K562 (cell line): Measurements from ENCODE around the gene OR51B2. TPM values are rescaled to one million over a fixed set of nuclear protein-coding genes. Genes with fewer than 3 reads are reported as not detected.

Experiments
- ARID3B ChIP-seq: fragments of 250-450 bp; sonication (Bioruptor Pico); IDR thresholded peaks from 2 replicates; pipeline ENCODE4 v1.4.0; 2020; ENCODE audit warnings: borderline replicate concordance
- BACH1 ChIP-seq: fragments of 200-800 bp; sonication (Bioruptor generic); IDR thresholded peaks from 2 replicates; pipeline ENCODE4 v1.6.1; 2016; ENCODE audit warnings: missing genetic modification characterization, missing compliant biosample characterization
- CREM ChIP-seq: IDR thresholded peaks from 2 replicates; pipeline ENCODE4 v1.6.1; 2014; ENCODE audit warnings: antibody characterized with exemption, low read depth
- DLX4 ChIP-seq: fragments of 250-450 bp; sonication (Bioruptor Pico); IDR thresholded peaks from 2 replicates; pipeline ENCODE4 v1.6.1; 2021; ENCODE audit warnings: mild to moderate bottlenecking
- DMBX1 ChIP-seq: fragments of 250-450 bp; sonication (Bioruptor Pico); IDR thresholded peaks from 2 replicates; pipeline ENCODE4 v1.8.0; 2022; ENCODE audit warnings: inconsistent platforms, mild to moderate bottlenecking, moderate library complexity, borderline replicate concordance
- ELF2 ChIP-seq: fragments of 250-450 bp; sonication (Bioruptor Pico); IDR thresholded peaks from 2 replicates; pipeline ENCODE4 v1.5.0; 2021; ENCODE audit warnings: mild to moderate bottlenecking
- HCFC1 ChIP-seq: IDR thresholded peaks from 2 replicates; pipeline ENCODE4 v1.6.1; 2012; ENCODE audit warnings: low read depth, low read length, improper control_type of control experiment
- HDAC6 ChIP-seq: IDR thresholded peaks from 2 replicates; pipeline ENCODE4 v1.6.1; 2012; ENCODE audit warnings: low read depth, mild to moderate bottlenecking, control low read depth, inconsistent platforms, low read length, moderate library complexity
- HDAC8 ChIP-seq: fragments of 450-650 bp; IDR thresholded peaks from 2 replicates; pipeline ENCODE4 v1.6.1; 2016; ENCODE audit warnings: mild to moderate bottlenecking, missing genetic modification characterization, moderate library complexity, missing compliant biosample characterization
- ILF3 ChIP-seq: fragments of 450-650 bp; IDR thresholded peaks from 2 replicates; pipeline ENCODE4 v1.6.1; 2018; ENCODE audit warnings: antibody characterized with exemption, mild to moderate bottlenecking, moderate library complexity, borderline replicate concordance
- JUND ChIP-seq, 2 experiments: IDR thresholded peaks; 2 replicates in 1 of 2; 3 replicates in 1 of 2; pipeline ENCODE4 v1.6.1; 2011; ENCODE audit warnings: borderline replicate concordance in 2 of 2, low read depth in 2 of 2, low read length in 2 of 2, improper control_type of control experiment in 1 of 2, missing biosample characterization in 1 of 2, missing genetic modification characterization in 1 of 2, missing genetic modification reagents in 1 of 2
- MAFF ChIP-seq: IDR thresholded peaks from 2 replicates; pipeline ENCODE4 v1.6.1; 2012; ENCODE audit warnings: low read length, improper control_type of control experiment
- MAZ ChIP-seq, 2 experiments: fragments of 450-650 bp in 1 of 2; sonication (generic) in 1 of 2; formaldehyde crosslinking; IDR thresholded peaks in 1 of 2; conservative IDR thresholded peaks in 1 of 2; 2 replicates each; pipeline versions ENCODE4 v1.4.0 to v1.5.0; 2020; ENCODE audit warnings: mild to moderate bottlenecking in 1 of 2, missing genetic modification reagents in 1 of 2
- MNT ChIP-seq, 2 experiments: fragments of 450-650 bp; conservative IDR thresholded peaks; 2 replicates each; pipeline ENCODE4 v1.6.1; 2017; ENCODE audit warnings: mild to moderate bottlenecking in 2 of 2, moderate library complexity in 2 of 2
- MTA3 ChIP-seq: fragments of 450-650 bp; formaldehyde crosslinking; IDR thresholded peaks from 2 replicates; pipeline ENCODE4 v1.6.1; 2017; ENCODE audit warnings: mild to moderate bottlenecking, borderline replicate concordance
- NEUROD1 ChIP-seq: fragments of 150-350 bp; IDR thresholded peaks from 2 replicates; pipeline ENCODE4 v1.6.1; 2014; ENCODE audit warnings: borderline replicate concordance, low read length, low read depth; ENCODE audit not compliant: partially characterized antibody
- NFRKB ChIP-seq: fragments of 450-650 bp; IDR thresholded peaks from 2 replicates; pipeline ENCODE4 v1.6.1; 2016; ENCODE audit warnings: low read depth
- RAD51 ChIP-seq: fragments of 450-650 bp; IDR thresholded peaks from 2 replicates; pipeline ENCODE4 v1.7.1; 2016; ENCODE audit warnings: low read depth, mild to moderate bottlenecking, borderline replicate concordance
- SMAD3 ChIP-seq: fragments of 450-650 bp; formaldehyde crosslinking; conservative IDR thresholded peaks from 2 replicates; pipeline ENCODE4 v1.4.0; 2020; ENCODE audit warnings: mild to moderate bottlenecking
- ZNF239 ChIP-seq: fragments of 250-450 bp; sonication (Bioruptor Pico); IDR thresholded peaks from 2 replicates; pipeline ENCODE4 v1.4.0; 2020; ENCODE audit warnings: mild to moderate bottlenecking
- polyA plus RNA-seq, 8 experiments: library from polyadenylated mRNA; depleted of rRNA in 4 of 8; stranded (reverse) in 5 of 8; unstranded in 3 of 8; fragments of >200 nt; fragmentation: Nextera tagmentation in 2 of 8; fragmentation: Illumina TruSeq in 1 of 8; extraction: Ambion mirVana in 2 of 8; extraction: Trizol in 1 of 8; gene quantifications; 2 replicates each; pipeline versions ENCODE4 v1.2.1 to v1.2.3, GENCODE V29; 2011 to 2014; ENCODE audit warnings: inconsistent platforms in 1 of 8, missing spikeins in 1 of 8
- total RNA-seq, 7 experiments: library from RNA; depleted of rRNA in 6 of 7; stranded (reverse); fragments of >200 nt in 6 of 7; fragmentation: Illumina TruSeq in 2 of 7; extraction: Trizol in 2 of 7; gene quantifications; 2 replicates each; pipeline versions ENCODE4 v1.2.1 to v1.2.3, GENCODE V29; 2011 to 2021; ENCODE audit warnings: low replicate concordance in 1 of 7
- TF ChIP-seq, protein P1 (sequence below): fragments of 450-650 bp; formaldehyde crosslinking; IDR thresholded peaks from 2 replicates; pipeline ENCODE4 v1.4.0; 2022; ENCODE audit warnings: missing genetic modification characterization
- TF ChIP-seq, protein P2 (sequence below): sonication (generic); formaldehyde crosslinking; IDR thresholded peaks from 2 replicates; pipeline ENCODE4 v1.8.1; 2022; ENCODE audit warnings: missing genetic modification reagents

OR51B2 gene
- total and polyA plus RNA-seq, 9 of the 15 experiments (the other 6 are each of a cell fraction or from before 2014, with no cell fraction given), result 0.38 to 6.6 (median 4.0) TPM

GRCh38 chr11:5291207-5291838 is 32.8 kb downstream of the OR51B2 start (continued):
- peak in 1 of 2 experiments; percentile 34; a peak in 2 of 4 replicates for TF ChIP-seq MNT (conservative IDR thresholded peaks at IDR 0.05)
- TF ChIP-seq HCFC1, result no peak
- TF ChIP-seq, protein P1, sequence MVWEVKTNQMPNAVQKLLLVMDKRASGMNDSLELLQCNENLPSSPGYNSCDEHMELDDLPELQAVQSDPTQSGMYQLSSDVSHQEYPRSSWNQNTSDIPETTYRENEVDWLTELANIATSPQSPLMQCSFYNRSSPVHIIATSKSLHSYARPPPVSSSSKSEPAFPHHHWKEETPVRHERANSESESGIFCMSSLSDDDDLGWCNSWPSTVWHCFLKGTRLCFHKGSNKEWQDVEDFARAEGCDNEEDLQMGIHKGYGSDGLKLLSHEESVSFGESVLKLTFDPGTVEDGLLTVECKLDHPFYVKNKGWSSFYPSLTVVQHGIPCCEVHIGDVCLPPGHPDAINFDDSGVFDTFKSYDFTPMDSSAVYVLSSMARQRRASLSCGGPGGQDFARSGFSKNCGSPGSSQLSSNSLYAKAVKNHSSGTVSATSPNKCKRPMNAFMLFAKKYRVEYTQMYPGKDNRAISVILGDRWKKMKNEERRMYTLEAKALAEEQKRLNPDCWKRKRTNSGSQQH (CRISPR knock-in tag), result no peak
- no peak; the same call in 1 of the 2 replicates for TF ChIP-seq JUND (IDR thresholded peaks at IDR 0.05; ENCODE audit: borderline replicate concordance, low read depth, low read length)
- peak; percentile 55; the same call in 1 of the 3 replicates for TF ChIP-seq JUND (tag; IDR thresholded peaks at IDR 0.05; ENCODE audit: borderline replicate concordance, low read depth, low read length)
- no peak for TF ChIP-seq MTA3
- no peak for TF ChIP-seq ARID3B (CRISPR knock-in tag)
- TF ChIP-seq ILF3, result no peak
- no peak for TF ChIP-seq CREM
- no peak for TF ChIP-seq BACH1 (tag)
- peak in 1 of 2 experiments; percentile 57; a peak in 1 of 4 replicates for TF ChIP-seq MAZ (CRISPR knock-in tag; conservative IDR thresholded peaks at IDR 0.05 in 1 of 2, IDR thresholded peaks at IDR 0.05 in 1 of 2)
- TF ChIP-seq RAD51, result no peak
- no peak for TF ChIP-seq DLX4
- TF ChIP-seq MAFF, result no peak
- no peak for TF ChIP-seq HDAC8
- no peak for TF ChIP-seq SMAD3 (CRISPR knock-in tag)
- no peak for TF ChIP-seq NFRKB
- TF ChIP-seq NEUROD1, result no peak
- peak; percentile 69 for TF ChIP-seq DMBX1
- no peak for TF ChIP-seq ELF2 (CRISPR knock-in tag)
- TF ChIP-seq, protein P2, sequence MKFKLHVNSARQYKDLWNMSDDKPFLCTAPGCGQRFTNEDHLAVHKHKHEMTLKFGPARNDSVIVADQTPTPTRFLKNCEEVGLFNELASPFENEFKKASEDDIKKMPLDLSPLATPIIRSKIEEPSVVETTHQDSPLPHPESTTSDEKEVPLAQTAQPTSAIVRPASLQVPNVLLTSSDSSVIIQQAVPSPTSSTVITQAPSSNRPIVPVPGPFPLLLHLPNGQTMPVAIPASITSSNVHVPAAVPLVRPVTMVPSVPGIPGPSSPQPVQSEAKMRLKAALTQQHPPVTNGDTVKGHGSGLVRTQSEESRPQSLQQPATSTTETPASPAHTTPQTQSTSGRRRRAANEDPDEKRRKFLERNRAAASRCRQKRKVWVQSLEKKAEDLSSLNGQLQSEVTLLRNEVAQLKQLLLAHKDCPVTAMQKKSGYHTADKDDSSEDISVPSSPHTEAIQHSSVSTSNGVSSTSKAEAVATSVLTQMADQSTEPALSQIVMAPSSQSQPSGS (CRISPR knock-in tag), result no peak
- no peak for TF ChIP-seq ZNF239 (CRISPR knock-in tag)
- no peak for TF ChIP-seq HDAC6
